ENCODE results near the gene SPACA9.

The SPACA9 gene

DNA sequence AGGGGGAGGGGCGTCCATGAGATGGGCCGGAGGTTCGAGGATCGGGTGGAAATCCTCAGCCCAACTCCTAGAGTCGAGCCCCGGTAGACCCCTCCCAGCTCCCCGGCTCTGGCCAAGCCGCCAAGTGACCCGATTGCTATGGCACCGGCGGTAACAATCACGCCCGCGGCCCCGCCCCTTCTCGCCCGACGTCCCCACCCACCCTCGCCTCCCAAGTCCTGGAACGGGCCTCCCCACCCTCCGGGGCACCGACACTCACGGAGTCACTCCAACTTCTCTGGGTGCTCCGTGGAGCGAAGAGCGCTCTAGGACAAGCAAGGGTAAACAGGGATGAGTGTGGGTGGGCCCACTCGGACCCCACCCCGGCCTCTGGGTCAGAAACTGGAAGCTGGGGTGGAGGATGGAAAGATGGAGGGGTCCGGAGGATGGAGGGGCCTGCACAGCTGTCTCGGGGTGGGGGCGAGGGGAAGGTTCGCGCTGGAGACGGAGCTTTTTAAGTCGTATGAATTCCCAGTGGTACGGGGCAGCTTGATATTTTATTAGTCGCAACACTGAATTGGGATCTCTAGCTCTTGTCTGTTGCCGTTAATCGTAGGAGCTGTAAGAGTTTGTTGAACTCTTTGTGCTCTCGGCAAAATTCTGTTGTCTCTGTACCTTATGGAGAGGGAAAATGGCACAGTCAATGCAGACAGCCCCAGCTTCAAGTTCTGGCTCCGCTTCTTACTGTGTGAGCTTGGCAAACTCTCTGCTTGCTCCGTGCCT lies at the start of gene SPACA9:
TSS of gene SPACA9 (plus strand) at position 204 of the 762 bp plus-strand sequence. CDS start 5,050 bp downstream, outside the sequence.
- peak in 1 of 4 experiments; percentile 17 for DNase-seq

DNA sequence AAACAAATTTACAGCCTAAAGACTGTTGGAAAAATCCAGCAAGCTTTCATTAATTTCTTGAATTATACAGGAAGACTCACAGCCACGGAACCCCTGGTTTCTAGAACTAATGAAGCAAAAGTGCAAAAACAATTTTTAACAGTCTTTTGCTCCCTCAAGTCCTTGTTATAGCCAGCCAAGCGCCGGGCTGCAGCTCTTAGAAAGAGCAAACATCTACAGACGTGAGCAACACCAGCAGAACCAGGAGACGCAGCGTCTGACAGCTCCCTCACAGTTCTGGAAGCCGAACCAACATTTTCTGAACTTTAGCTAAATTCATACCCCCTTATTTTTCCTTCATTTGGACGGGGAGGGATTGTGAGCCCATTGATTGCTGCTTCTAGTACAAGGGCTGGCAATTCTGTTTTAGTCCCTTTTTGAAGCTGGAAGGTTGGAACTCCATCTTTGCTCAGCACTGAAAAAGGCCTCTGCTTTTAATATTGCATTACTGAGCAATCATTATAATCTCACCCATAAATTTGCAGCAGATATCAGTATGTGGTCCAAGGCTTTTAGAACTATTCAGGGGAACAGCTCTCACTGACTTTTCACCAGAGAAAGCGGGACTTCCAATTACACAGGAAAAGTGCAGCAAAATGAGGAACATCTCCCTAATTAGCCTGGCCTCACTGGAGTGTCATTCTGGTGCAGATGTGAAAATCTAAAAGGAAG lies 46.4 kb upstream of the SPACA9 start:
- no peak for DNase-seq

DNA sequence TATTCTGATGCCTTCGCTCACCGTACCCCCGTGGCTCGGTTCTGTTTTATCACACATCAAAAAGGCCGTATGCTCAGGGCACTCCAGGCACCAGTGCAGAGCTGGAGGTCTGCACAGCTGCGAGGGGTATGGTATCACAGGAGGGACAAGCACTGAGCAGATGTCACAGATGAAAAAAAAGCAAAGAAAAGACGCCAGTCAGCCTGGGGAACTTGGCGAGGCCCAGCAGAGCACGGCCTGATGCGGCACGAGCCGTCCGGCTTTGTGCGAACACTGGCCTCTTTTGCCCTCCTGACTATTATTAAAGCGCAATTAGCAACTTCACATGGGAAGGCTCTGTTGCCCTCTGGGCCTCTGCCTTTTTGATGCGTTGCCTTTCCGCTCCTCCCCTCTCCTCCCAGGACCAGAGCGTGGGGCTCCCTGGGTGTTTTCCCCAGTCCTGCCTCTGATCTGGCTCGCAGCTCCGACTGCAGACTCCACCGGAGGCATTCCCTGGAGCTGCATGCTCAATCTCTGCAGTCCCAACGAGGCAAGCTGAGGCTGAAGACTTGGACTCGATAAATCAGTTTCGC lies 45.1 kb upstream of the SPACA9 start:
- no peak for DNase-seq

DNA sequence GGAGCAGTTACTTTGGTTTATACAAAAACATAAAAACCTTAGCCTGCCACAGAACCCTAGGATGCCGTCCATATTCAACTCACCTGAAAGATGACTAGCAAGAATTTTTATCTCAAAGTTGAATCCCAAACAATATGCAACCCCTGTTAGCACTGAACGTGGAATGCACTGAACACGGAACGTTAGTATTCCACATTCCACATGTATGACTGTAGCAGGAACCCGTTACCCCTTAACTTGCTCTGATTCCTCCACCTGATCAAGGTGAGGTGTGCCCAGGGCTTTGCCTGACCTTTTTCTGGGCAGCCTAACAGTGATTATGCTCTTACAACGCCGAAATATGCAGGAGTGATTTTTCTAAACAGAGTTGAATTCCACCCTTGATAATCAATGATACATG lies 44.4 kb upstream of the SPACA9 start:
- DNase-seq: no peak

DNA sequence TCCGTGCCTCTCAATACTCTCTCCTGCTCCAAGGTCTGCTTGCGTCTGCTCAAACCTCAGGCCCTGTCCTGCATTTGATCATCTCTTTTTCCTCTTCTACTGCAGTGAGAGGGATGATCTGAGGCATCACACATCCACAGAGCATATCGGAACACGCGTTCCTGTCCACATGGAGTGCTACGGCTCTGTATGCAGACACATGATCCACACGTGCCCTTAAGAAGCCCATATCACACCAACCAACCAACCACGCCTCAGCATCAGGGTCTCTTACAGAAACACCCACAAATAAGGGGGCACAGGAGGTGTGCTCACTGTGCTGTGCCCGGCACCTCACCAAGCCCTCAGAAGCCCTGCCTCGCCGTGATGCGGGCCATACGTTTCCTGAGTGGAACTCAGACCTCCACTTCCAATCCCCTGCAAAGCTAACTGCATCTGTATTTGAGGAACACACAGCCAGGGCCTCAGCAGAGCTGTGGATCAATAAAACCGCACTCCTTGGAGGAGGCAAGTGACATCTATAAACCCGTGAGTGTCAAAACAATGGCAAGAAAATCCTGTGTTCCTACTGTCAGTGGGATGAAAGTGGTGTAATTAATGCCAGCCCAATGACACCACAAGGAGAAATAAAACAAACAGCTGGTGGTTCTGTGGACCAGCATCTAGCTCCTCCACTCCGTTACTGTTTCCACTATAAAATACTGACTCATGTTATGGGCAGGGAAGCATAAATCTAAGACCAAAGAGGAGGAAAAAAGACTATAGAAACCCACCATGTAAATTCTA lies 41.0 kb upstream of the SPACA9 start:
- DNase-seq: no peak

DNA sequence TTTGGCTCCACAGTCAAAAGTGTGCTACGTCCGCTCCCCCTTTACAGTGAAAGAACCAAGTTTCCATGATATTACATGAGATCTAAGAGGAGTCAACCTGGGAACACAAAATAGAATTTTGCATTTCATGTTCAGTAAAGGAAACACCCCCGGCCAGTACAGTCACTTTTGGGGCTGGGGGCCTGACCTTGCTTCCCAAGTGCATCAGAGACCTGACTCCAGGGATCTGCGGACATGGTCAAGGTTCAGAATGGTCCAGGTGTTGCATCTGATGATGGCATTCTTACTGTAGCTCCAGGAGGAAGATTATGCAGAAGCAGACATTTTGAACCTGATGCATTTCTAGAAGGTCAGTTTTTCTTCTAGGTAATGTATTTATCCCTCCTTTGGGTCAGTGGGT lies 40.4 kb upstream of the SPACA9 start:
- DNase-seq: no peak

DNA sequence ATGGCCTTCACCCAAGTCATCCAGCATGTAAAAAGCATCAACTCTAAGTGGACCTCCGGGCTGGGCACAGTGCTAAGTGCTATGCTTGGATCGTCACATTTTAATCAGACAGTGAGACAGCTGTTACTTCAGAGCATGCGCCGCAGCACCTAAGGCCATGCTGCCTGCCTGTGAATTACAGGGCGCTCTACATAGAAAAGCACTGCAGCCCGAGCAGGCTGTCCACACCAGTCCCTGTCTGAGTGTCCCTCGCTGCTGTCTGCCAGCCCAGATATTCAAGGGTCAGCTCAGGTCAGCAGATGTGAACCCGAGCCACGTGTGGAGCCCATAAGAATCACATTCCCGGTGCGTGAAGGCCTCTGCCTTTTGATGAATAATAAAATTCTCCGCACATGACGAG lies 37.7 kb upstream of the SPACA9 start:
- DNase-seq: no peak

DNA sequence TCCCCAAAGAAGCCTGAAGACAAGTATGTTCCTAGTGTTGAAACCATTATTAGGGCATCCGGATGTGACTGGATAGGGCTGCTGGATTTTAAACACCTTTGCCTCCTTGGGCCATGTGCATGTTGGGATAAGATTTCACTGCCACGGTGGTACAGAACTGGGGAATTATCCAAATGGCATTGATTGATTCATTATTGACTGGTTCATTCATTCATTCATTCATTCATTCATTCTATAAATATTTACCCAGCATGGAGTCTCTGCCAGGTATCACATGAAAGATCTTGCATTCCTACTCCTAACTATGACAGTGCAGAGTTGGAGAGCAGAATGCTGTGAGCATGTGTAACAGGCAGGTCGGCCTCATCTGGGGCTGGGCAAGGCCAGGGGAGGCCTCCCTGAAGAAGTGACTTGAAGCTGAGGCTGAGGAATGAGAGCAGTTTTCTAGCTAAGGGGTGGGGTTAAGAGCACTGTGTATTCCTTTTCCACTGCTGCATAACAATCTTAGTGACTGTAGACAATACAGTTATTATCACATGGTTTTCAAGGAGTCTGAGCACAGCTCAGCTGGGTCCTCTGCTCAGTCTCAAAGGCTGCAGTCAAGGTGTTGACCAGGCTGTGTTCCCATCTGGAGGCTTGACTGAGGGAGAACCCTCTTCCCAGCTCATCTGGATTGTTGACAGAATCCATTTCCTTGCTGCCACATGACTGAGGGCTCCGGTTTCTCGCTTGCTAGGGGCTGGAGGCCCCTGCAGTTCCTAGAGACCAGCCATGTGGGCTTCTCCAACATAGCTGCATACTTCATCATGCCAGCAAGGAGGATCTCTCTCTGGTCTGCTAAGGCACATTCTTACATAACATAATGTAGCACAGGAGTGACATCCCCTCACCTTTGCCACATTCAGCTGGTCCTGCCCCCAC lies 36.3 kb upstream of the SPACA9 start:
- no peak for DNase-seq

DNA sequence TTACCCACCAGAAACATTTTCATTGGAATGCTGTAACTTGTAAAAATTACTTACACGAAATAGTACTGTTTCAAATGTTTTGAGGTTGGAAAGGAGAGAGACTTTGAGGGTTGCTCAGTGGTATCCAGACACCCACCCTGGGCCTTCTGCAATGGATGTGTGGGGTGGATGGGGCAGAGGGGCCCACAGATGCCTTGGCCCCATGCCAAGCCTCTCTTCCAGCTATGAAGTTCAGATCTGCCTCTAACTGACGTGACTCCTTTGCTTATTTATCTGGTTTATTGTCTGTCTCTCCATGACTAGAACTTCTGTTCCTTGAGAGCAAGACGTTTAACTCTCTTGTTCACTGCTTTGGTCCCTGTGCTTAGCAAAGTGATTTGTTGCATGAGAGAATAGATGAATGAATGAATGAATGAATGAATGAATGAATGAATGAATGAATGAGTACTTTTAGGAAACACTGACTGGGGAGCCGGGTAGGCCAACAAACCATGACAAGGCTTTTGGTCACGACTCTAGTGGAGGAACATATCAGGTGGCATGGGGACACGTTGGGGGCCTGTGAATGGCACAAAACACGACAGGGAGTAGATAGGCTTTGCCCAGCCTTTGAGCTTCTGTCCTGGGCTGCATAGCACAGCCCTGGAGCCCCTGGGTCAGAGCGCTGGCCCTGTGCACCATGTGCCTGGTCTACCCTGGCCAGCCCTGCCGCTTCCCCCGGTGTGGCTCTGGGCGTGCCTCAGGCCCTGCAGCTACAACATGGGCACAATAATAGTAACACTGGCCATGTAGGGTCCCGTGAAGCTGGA lies 32.4 kb upstream of the SPACA9 start:
- DNase-seq: no peak

DNA sequence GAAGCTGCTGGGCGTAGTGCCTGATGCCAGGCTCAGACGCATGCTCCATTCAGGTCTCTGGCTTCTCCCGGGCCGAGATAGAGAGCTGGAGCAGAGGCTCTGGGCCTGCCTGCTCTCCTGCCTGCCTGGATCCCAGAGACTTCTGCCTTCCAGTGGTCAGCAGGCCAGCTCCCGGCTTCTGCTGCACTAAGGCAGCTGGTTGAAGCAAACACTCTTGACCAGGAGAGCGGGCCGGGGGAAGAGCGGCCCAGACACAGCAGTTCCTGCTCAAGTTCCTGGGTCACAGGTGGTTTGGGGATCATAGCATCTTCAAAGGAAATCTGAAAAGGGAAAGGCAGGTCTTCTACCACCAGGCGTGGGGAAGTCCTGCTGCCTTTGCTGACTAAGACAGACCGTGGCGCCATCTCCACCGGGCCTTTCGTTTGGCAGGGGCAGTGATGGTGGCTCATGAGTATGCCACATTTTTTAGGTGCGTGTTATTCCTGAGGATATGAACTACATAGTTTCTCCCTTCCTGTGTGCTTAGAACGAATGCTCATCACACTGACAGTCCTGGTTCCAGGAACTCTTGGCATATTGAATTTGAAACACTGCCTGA lies 31.7 kb upstream of the SPACA9 start:
- DNase-seq: no peak

DNA sequence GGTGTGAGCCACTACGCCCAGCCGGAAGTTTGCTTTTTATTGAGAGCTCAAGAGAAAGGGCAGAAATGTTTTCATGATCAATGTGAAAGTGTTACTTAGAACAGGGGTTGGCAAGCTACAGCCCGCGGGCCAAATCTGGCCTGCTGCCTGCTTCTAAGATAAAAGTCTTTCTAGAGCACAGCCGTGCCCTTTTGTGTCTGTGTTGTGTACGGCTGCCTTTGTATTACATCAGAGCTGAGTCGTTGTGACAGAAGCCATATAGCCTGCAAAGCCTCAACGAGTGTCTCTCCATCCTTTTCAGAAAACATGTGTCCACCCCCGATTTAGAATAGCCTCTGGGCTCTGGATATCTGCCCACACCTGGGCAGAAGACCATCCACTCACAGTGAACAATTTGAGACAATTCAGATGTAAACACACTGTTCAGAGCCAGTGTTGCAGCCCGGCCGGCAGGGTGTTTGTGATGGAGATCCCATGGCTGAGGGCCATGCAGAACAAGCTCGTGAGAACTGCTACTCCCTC lies 29.5 kb upstream of the SPACA9 start:
- DNase-seq: peak in 1 of 4 experiments; percentile 2

DNA sequence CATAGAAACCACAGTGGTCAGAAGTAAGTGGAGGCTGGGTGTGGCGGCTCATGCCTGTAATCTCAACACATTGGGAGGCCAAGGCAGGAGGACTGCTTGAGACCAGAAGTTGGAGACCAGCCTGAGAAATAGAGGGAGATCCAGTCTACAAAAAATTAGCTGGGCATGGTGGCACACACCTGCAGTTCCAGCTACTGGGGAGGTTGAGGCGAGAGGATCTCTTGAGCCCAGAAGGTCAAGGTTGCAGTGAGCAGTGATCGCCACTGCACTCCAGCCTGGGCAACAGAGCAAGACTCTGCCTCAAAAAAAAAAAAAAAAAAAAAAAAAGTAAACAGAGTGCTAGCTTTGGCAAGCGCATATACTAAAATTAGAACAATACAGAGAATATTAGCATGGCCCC lies 25.2 kb upstream of the SPACA9 start:
- no peak for DNase-seq

DNA sequence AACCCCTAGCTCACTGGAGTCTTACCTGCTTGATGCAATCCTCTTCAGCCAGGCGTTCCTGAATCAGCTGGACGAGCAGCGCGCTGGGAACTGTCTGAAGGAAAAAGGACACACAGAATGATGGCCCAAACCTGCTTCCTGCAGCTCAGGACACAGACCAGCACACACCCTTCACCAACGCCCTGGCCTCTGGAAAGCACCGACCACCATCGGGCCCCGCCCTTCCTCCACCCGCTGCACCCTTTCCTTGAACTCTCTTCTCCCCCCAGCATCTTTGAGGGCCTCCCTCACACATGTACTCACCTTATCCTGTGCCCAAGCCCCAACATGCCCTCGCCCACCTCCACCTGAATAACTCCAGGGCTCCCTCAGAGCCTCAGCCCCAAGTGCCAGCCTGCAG lies 23.9 kb upstream of the SPACA9 start:
- no peak for DNase-seq

DNA sequence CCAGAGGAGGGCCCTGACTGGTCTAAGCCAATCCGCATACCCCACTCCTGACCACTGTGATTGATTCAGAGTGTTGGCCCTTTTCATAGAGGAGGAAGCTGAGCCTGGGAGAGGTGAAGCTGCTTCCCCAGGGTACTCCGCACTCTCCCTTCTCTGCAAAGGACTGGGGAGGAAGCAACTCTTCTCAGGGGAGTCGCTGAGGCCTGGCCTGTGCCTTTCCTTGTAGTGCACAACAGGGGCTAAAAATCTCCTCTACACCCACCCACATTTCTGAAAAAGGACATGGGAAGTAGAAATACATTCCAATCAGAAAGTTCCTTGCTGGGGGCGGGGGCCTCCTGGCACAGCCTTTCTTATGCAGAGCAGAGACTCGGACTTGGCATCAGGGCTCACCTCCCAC lies 22.8 kb upstream of the SPACA9 start:
- DNase-seq: no peak

DNA sequence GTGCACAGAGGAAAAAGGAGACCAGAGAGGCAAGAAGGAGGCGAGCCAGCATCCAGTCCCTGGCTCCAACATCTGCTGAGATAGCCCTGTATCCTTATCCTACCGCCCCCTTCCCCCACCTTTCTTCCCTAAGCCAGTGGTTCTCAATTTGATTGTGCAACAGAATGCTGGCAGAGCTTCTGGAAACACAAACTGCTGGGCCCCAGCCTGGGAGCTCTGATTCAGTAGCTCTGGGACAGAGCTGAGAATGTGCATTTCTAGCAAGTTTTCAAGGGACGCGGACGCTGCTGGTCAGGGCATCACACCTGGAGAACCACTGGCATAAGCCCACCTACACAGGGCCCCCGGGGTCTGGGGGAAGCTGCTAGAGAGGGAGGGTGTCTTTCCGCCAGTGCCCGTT lies 21.7 kb upstream of the SPACA9 start:
- DNase-seq: no peak

DNA sequence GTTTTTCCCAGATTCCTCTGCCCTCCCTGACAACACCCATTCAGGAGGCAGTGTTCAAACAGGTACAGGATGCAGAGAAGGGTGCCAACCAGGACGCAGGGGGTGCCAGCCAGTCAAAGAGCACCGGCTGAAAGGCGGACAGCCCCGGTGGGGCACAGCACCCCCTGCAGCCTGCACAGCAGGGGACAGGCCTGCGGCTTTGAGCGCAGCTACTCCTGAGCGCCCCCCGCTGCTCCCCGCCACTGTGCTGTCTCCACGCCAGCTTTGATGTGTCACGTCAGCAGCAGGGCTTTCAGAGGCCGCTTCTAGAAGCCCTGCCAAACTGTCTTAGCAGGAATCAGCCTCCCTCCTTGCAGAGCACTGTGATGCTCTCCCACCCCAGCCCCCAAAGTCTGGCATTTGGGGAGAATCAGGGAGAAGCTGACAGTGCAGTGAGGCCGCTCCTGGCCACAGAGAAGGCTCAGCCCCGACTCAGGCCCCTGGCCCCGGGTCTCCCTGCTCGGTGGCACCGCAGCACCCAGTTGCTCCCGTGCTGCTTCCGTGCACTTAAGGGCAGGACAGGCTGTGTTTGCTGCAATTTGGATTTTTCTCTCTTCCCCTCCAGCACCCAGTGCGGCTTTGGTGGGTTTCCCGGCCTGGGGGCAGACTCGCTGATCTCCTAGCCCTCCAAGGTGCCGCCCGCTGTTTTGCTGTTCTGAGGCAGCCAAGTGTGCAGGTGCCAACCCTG lies 20.9 kb upstream of the SPACA9 start:
- no peak for DNase-seq

DNA sequence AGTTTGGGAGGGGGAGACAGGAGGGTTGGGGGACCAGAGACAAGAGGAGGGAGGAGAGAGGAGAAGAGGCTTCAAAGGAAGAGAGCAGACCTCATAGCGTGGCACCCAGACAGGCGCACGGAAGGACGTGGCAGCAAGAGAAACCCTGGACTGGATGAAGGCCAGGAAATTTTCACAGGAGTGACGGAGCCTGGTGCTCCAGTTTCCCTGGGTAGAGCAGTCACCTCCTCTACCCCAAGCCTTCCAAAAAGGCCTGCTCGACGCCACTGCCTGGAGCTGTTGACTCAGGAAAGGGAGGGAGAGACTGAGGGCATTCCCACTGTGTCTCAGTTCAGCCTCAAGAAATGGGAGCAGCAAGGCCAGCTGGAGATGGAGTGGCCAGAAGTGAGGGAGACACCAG lies 19.9 kb upstream of the SPACA9 start:
- DNase-seq: no peak

DNA sequence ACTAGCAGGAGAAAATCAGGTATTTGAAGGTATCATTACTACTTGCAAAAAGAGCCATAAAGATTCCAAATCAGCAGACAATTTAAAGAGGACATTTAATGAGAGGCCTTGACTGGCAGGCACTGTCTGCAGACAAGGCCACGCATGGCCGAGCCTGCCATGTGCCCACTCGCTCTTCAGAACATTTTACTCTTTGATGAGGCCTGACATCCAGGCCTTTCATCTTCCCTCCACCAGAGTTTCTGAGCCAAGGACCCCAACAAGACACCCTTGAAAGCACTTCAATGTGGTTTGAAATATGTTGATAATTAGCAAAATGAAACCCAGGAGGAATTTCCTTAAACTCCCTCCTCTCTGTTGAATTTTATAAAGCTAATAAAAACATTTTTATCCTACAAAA lies 17.0 kb upstream of the SPACA9 start:
- DNase-seq: no peak

DNA sequence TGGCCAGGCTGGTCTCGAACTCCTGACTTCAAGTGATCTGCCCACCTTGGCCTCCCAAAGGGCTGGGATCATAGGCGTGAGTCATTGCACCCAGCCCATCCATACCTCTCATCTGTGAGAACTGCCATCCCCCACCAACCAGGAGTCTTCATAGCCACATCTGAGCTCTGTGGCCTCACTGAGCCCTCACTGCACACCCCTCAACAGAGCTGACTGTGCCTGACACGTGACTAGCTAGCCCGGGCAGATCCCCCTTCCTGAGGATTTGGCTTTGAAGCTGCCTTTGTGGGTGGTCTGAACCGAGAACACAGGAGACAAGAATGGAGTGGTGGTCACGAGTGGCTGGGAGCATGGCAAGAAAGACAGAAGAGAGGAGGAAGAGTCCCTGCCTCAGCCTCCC lies 16.2 kb upstream of the SPACA9 start:
- no peak for DNase-seq

DNA sequence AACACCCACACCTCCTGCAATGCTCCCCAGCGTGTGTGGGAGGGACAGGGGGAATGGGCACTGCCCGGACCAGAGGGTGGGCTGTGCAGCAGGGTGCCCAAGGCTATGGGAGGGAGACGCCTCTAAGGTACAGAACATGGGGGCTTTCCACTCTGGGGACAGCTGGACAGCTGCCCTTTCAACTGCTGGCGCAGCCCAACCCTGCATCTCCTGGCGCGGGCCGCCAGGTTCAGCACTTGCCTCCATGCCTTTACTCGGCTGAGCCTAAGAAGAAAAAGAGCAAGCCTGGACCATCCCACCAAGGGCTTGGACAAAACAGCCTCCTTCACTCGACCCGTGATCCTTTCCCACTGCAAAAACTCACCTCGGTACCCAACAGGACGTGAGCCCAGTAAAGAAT lies 15.6 kb upstream of the SPACA9 start:
- no peak for DNase-seq
